Vagina (tissue), 2 donors: ENCODE results near the gene ANKS3.

Experiments
- POLR2A ChIP-seq, 2 donors: fragments of 450-650 bp; IDR thresholded peaks; one replicate each; pipeline ENCODE4 v1.6.1; 2017; ENCODE audit warnings: antibody characterized with exemption in 2 of 2, mild to moderate bottlenecking in 2 of 2, moderate library complexity in 2 of 2
- POLR2AphosphoS5 ChIP-seq, 2 donors: sonication (generic); formaldehyde crosslinking; IDR thresholded peaks; one replicate each; pipeline ENCODE4 v1.9.0; 2017; ENCODE audit warnings: antibody characterized with exemption in 2 of 2, mild to moderate bottlenecking in 2 of 2, low read depth in 1 of 2; ENCODE audit not compliant: insufficient read depth in 1 of 2
- TF ChIP-seq, protein P1 (sequence below), 3 experiments: fragments of 450-650 bp in 2 of 3; fragments of 200-600 bp in 1 of 3; sonication (generic) in 1 of 3; IDR thresholded peaks; one replicate each; pipeline ENCODE4 v1.5.1; 2017 to 2019; ENCODE audit warnings: antibody characterized with exemption in 3 of 3, mild to moderate bottlenecking in 2 of 3, moderate library complexity in 2 of 3

DNA sequence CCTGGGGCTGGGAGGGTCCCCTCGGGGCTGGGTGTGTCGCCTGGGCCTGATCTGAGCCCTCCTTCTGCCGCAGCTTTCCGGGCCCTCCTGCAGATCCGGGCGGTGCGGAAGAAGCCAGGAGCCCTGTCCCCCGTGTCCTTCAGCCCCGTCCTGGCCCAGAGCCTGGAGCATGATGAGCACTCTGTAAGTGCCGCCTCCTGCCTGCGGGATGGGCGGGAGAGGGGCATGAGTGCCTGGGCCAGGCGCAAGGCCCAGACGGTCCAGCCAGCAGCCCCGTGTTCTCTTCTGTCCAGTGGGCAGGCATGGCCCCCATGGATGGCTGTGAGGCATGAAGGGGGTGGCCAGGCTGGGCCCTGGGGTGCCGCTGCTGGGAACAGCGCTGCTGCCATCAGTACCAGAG, 56.7 kb downstream of the ANKS3 start:
- TF ChIP-seq, protein P1, sequence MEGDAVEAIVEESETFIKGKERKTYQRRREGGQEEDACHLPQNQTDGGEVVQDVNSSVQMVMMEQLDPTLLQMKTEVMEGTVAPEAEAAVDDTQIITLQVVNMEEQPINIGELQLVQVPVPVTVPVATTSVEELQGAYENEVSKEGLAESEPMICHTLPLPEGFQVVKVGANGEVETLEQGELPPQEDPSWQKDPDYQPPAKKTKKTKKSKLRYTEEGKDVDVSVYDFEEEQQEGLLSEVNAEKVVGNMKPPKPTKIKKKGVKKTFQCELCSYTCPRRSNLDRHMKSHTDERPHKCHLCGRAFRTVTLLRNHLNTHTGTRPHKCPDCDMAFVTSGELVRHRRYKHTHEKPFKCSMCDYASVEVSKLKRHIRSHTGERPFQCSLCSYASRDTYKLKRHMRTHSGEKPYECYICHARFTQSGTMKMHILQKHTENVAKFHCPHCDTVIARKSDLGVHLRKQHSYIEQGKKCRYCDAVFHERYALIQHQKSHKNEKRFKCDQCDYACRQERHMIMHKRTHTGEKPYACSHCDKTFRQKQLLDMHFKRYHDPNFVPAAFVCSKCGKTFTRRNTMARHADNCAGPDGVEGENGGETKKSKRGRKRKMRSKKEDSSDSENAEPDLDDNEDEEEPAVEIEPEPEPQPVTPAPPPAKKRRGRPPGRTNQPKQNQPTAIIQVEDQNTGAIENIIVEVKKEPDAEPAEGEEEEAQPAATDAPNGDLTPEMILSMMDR (IDR thresholded peaks at IDR 0.05): no peak
- TF ChIP-seq POLR2A (IDR thresholded peaks at IDR 0.05) (no peak), POLR2AphosphoS5 (IDR thresholded peaks at IDR 0.05; ENCODE audit: insufficient read depth in 1 of 2, low read depth in 1 of 2) (no peak)
